HG02870 (cell line): ENCODE measurements around the gene SERF2.
A peak's percentile ranks its signal among the peaks of the same experiment; 100 is the strongest.

Experiments
- ATAC-seq: cut with Tn5 transposase; IDR thresholded peaks from one replicate; pipeline ENCODE4 v1.9.1; 2021; ENCODE audit warnings: mild to moderate bottlenecking, moderate library complexity; ENCODE audit not compliant: unreplicated experiment

SERF2 gene

DNA sequence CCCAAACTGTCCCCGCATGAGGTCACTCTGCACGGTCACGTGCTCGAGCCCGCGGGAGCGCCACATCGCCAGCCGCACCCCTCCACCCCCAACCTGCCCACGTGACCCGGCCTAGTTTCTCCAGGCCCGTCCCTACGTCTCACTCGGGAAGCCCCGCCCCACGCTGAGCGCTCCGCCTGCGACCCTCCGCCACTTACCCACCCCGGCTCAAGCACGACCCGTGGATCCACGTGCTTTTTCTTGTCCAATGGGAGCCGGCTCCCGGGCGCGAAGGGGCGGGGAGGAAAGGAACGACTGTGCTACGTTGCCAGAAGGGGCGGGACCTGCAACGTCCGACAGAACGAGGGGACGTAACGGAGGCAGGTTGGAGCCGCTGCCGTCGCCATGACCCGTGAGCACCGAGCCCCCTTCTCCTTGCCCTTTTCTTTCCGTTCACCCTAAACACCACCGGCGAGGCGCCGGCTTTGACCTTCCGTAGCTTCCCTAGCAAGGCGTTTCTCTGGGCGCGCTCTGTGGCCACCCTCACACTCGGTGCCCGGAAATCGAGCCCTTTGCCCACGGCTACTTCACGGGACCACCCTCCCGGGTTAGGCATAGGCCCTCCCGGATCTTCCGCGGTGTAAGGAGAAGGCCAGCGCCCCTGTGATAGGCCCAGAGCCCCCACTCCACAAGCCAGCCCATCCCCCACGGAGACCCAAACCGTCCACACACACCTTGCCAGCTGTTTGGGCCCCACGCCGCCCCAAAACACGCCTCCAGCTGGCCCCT is at the start of gene SERF2:
TSS of gene SERF2 (plus strand) at position 328 of the 768 bp plus-strand sequence. CDS start at position 385, 57 bp downstream.
- ATAC-seq, result peak; percentile 77

DNA sequence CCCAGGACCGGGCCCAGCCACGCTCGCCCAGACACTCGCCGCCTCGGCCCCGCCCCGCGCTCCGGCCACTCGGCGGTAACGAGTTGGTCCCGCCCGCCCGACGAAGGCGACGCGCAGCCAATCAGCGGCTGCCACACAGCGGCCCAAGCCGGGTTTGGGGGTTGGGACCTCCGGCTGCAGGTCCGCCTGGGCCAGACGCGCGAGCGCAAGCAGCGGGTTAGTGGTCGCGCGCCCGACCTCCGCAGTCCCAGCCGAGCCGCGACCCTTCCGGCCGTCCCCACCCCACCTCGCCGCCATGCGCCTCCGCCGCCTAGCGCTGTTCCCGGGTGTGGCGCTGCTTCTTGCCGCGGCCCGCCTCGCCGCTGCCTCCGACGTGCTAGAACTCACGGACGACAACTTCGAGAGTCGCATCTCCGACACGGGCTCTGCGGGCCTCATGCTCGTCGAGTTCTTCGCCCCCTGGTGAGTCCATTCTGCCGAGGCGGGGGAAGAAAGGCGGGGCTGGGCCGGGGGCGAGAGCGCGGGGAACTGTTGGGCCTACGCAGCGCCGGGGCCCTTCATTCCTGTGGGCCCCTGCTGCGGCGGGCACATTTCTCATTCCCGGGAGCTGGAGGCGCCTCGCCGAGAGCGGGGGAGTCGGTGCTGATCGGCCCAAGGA is 45.7 kb upstream of the SERF2 start, which contains the start of gene PDIA3:
TSS of gene PDIA3 (plus strand) at position 194 of the 658 bp plus-strand sequence. CDS start at position 296, 102 bp downstream.
- peak; percentile 72 for ATAC-seq

- peak; percentile 2 for ATAC-seq
Measured at GRCh38 chr15:43746903-43747309, 45.2 kb upstream of the SERF2 start.

DNA sequence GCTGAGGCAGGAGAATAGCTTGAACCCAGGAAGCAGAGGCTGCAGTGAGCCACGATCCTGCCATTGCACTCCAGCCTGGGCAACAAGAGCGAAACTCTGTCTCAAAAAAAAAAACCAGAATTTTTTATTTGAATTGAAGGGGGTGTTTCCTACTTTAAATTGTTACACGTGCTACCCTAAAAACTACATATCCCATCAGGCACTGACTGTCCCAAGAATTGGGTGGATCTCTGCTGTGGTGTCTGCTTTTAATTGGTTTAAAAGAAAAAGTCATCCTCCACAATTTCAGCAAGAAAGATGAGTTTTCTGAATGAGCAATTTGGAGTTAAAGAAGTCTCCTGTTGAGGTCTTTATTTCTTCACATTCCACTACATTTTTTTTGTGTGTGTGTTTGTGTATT is 43.7 kb upstream of the SERF2 start:
- no peak for ATAC-seq

GRCh38 chr15:43749690-43750345 is 42.3 kb upstream of the SERF2 start:
- no peak for ATAC-seq

GRCh38 chr15:43751885-43752284 is 40.2 kb upstream of the SERF2 start:
- no peak for ATAC-seq

GRCh38 chr15:43762824-43763223 is 29.3 kb upstream of the SERF2 start:
- ATAC-seq, result no peak

- no peak for ATAC-seq
Measured at GRCh38 chr15:43763819-43764446, 28.2 kb upstream of the SERF2 start.

DNA sequence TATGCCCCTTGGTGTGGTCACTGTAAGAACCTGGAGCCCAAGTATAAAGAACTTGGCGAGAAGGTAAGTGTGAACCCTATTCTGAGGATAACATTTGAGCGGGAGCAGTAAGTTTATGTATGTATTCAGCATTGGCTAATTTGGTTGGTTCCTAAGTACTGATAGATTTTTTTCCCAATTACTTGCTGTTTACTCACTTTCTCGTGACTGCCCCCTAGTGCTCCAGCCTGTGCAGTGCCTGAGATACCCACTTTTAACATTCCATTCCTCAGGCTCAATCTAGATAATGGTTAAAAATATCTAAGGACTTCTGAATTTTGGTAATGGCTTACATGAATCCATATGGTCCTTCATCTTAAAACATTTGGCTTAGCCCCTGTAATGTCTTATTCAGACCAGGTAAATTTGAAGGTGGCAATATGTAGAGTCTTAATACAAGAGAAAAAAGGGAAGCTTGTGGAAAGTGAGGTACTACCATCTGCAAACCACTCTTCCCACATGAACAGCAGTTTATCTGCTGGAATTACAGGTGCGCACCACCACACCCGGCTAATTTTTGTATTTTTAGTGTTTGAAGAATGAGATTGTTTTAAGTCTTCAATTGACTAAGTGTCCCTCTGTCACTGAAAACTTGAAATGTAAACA is 22.4 kb upstream of the SERF2 start:
- no peak for ATAC-seq

DNA sequence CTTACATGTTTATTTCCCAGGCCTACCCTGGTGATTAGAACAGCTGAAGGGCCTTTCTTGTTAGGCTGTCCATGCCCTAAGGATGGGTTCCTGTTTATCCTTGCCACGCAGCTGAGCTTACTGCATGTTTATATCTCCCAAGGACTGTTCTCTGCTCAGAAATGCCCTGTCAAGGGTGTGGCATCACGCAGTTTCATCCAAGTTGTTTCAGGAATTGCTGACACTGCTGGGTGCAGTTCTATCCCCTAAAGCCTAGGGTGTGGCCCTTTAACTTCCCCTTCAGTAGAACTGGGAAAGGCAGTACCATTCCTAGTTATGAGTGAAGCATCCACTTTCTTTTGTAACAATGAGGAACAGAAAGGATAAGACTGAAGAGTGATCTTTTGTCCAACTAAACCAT is 20.3 kb upstream of the SERF2 start:
- no peak for ATAC-seq

- ATAC-seq, result no peak
Measured at GRCh38 chr15:43772624-43773023, 19.5 kb upstream of the SERF2 start.

- ATAC-seq, result no peak
Measured at GRCh38 chr15:43774062-43774461, 18.1 kb upstream of the SERF2 start.

DNA sequence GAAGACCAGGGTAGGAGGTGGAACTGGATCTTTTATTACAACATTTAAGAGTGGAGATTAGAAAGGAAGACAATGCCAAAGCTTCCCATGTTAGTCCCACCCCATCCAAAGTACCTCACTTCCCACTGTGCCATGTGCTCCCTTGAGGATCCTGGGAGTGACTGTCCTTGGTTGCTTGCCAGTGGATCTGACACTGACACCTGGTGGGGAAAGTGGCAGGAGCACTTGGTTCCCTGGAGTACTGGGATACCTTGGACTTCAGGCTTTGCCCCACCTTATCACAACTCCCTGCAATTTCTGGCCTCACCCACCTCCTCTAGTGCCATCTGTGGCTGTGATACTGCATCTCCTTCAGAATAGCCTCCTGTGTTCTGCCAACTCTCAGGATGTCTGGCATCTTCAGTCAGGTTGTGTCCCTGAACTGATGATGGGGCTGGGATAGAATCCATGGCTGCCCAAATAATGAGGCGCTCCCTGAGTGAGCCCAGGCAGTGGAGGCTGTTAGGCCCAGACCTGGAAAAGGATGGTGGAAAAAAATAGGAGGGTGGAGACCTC is 16.6 kb upstream of the SERF2 start:
- ATAC-seq, result no peak

- peak; percentile 62 for ATAC-seq
Measured at GRCh38 chr15:43776101-43776717, 15.9 kb upstream of the SERF2 start.

DNA sequence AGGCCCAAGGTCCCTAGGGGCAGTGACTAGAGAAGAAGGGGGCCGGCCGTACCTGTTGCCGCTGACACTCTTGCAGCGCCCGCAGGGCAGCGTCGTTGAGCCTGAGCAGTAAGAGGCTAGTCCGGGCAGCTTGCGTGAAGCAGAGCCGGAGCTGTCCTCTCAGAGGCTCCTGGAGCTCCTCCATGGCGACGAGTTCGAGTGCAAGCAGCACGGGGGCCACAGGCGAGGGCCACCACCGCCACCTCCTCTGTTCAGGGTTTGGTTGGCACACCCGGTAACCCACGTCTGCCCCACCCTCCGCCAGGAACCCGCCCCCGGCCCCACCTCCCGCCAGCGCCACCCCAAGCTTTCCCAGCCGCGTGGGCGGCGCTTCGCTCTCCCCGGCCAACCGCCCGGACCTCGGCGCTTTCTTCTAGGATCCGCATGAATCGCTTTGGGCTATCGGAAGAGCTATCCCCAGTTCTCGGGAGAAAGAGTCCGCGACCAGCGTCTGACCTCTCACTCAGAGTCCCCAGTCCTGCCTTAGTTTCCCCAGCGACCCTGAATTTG is 15.3 kb upstream of the SERF2 start, which contains the start of gene ELL3:
TSS of gene ELL3 (minus strand) at position 249 of the 549 bp plus-strand sequence. CDS start at position 184, 65 bp downstream.
- peak; percentile 36 for ATAC-seq

- peak; percentile 44 for ATAC-seq
Measured at GRCh38 chr15:43777267-43777914, 14.7 kb upstream of the SERF2 start.

DNA sequence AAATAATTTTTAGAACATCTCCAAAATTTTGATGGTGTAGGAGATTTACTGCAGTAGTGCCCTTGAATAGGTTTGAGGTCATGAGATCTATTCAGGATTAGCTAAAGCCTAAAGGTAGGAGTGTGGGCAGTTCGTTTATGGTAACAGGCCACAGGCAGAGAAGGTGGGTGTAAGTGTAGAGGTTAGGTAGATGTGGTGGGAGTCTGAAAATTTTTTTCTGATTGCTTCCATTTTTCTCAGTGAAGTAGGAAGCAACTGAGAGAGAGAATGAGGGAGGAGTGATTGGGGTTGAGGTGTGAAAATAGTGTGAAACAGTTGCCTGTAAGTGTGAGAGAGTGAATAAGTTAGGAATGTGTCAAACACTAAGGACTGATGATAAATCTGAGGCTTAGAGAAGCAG is 13.1 kb upstream of the SERF2 start:
- no peak for ATAC-seq

GRCh38 chr15:43789409-43789808 is 2.7 kb upstream of the SERF2 start:
- ATAC-seq, result no peak
